ENCODE data around the gene ZNF664. TPM values are rescaled to one million over a fixed set of nuclear protein-coding genes. Genes with fewer than 3 reads are reported as not detected.

The ZNF664 gene
- total RNA-seq, 1 donor from 2014 or later: 134 TPM

DNA sequence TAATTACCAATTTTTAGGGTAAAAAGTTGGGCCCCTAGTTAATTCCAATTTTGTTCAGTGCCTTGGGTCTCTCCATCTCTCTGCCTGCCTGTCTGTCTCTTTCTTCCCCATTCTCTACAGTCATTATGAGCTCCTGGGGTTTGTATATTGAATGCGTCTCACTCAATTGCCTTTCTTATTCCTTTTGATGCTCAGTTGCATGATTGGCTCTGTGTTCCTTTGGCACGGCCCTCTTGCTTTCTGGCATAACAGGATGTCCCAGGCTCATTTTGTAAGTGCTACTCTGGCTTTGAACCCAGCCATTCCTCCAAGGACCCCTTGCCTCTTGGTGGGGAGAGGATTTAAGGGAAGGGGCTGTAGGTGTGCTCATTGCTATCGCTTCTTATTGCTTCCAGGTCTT is 35.6 kb downstream of the ZNF664 start:
- no peaks in the 10 kb centered on the region for H3K9me3 Mint-ChIP-seq (ENCODE audit: unreplicated experiment)
- H3K27me3 Mint-ChIP-seq (ENCODE audit: unreplicated experiment): no peaks in the 10 kb centered on the region
- no peak overlapping the region for H3K4me3 Mint-ChIP-seq (ENCODE audit: unreplicated experiment)
- TF ChIP-seq, protein P1, sequence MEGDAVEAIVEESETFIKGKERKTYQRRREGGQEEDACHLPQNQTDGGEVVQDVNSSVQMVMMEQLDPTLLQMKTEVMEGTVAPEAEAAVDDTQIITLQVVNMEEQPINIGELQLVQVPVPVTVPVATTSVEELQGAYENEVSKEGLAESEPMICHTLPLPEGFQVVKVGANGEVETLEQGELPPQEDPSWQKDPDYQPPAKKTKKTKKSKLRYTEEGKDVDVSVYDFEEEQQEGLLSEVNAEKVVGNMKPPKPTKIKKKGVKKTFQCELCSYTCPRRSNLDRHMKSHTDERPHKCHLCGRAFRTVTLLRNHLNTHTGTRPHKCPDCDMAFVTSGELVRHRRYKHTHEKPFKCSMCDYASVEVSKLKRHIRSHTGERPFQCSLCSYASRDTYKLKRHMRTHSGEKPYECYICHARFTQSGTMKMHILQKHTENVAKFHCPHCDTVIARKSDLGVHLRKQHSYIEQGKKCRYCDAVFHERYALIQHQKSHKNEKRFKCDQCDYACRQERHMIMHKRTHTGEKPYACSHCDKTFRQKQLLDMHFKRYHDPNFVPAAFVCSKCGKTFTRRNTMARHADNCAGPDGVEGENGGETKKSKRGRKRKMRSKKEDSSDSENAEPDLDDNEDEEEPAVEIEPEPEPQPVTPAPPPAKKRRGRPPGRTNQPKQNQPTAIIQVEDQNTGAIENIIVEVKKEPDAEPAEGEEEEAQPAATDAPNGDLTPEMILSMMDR (IDR thresholded peaks at IDR 0.05): no peak
- no peak for DNase-seq (ENCODE audit: extremely low spot score, unreplicated experiment)
- H3K4me1 Mint-ChIP-seq (ENCODE audit: unreplicated experiment): peaks cover 24% of the 10 kb centered on the region
- no peak overlapping the region for H3K27ac Mint-ChIP-seq (ENCODE audit: unreplicated experiment)
- H3K36me3 Mint-ChIP-seq (ENCODE audit: unreplicated experiment): peaks cover 51% of the 10 kb centered on the region

DNA sequence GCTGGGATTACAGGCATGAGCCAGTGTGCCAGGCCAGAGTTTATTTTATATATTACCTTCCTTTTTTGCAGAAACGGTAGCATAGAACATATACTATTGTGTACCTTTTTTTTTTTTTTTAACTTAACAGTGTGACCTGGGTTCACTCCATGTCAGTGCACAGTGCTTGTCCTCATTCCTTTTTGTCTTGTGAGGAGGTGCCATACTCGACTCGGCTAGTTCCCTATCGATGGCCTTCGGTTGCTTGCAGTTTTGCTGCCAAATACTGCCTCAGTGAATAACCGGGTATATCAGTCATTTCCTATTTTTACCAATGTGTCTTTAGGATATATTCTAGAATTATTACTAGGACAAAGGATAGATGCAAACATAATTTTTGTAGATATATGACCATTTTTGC is 36.8 kb downstream of the ZNF664 start:
- Mint-ChIP-seq H3K4me3 (ENCODE audit: unreplicated experiment) (no peak overlapping the region), H3K4me1 (ENCODE audit: unreplicated experiment) (peaks cover 24% of the 10 kb centered on the region), H3K27ac (ENCODE audit: unreplicated experiment) (no peak overlapping the region), H3K27me3 (ENCODE audit: unreplicated experiment) (no peaks in the 10 kb centered on the region), H3K9me3 (ENCODE audit: unreplicated experiment) (no peaks in the 10 kb centered on the region), H3K36me3 (ENCODE audit: unreplicated experiment) (peaks cover 60% of the 10 kb centered on the region)
- DNase-seq (ENCODE audit: extremely low spot score, unreplicated experiment): no peak
- TF ChIP-seq, protein P1 (IDR thresholded peaks at IDR 0.05): no peak

DNA sequence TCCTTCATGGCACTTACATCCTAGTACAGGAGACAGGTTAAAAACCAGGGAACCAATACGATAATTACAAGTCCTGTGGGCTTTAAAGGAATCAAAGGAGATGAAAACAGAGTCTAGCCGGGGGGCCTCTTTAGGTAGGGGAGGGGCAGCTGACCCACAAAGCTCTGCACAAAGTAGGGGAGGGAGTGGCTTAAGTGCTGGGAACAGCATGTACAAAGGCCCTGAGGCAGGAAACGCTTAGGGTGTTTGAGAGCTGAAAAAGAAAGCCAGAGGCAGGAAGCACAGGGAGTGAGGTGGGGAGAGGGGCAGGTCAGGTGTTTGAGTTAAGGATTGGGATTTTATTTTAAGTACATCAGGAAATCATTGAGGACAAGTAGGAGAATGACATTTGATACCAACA is 37.7 kb downstream of the ZNF664 start:
- DNase-seq (ENCODE audit: extremely low spot score, unreplicated experiment): no peak
- H3K27ac Mint-ChIP-seq (ENCODE audit: unreplicated experiment): no peak overlapping the region
- TF ChIP-seq, protein P1 (IDR thresholded peaks at IDR 0.05): no peak
- no peaks in the 10 kb centered on the region for H3K27me3 Mint-ChIP-seq (ENCODE audit: unreplicated experiment)
- peaks cover 65% of the 10 kb centered on the region for H3K36me3 Mint-ChIP-seq (ENCODE audit: unreplicated experiment)
- H3K4me1 Mint-ChIP-seq (ENCODE audit: unreplicated experiment): peaks cover 24% of the 10 kb centered on the region
- H3K4me3 Mint-ChIP-seq (ENCODE audit: unreplicated experiment): no peak overlapping the region
- H3K9me3 Mint-ChIP-seq (ENCODE audit: unreplicated experiment): no peaks in the 10 kb centered on the region

DNA sequence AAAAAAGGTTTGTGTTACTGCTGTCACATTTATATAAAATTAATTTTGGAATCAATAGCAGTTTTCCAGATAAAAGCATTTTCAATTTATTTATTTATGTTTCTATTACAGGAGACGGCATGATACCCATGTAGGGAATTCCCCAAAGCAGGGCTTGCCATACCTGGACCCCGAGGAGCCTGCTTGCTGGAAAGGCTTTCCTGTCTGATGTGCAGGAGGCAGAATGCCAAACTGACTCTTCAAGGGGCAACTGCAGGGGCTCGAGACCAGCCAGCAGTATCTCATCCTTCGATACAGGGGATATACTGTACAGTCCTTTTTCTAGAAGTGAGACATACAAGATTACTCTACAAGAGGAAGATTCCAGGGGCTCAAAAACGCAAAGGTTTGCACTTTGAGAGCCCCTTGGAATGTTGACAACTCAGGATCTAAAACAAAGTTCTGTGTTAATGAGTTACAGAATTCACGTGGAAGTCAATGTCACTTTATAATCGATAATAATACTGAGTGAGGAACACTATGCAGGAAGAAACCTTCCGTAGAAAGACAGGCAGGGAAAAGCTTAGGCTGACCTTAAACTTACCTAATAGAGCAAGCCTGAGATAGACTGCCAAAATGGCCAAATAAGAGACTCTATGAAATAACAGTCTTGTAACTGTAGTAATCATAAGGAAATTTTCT is 38.6 kb downstream of the ZNF664 start:
- peaks cover 20% of the 10 kb centered on the region for H3K4me1 Mint-ChIP-seq (ENCODE audit: unreplicated experiment)
- no peaks in the 10 kb centered on the region for H3K9me3 Mint-ChIP-seq (ENCODE audit: unreplicated experiment)
- no peak for DNase-seq (ENCODE audit: extremely low spot score, unreplicated experiment)
- H3K36me3 Mint-ChIP-seq (ENCODE audit: unreplicated experiment): peaks cover 59% of the 10 kb centered on the region
- H3K27ac Mint-ChIP-seq (ENCODE audit: unreplicated experiment): no peak overlapping the region
- TF ChIP-seq, protein P1 (IDR thresholded peaks at IDR 0.05): no peak
- H3K27me3 Mint-ChIP-seq (ENCODE audit: unreplicated experiment): no peaks in the 10 kb centered on the region
- no peak overlapping the region for H3K4me3 Mint-ChIP-seq (ENCODE audit: unreplicated experiment)

DNA sequence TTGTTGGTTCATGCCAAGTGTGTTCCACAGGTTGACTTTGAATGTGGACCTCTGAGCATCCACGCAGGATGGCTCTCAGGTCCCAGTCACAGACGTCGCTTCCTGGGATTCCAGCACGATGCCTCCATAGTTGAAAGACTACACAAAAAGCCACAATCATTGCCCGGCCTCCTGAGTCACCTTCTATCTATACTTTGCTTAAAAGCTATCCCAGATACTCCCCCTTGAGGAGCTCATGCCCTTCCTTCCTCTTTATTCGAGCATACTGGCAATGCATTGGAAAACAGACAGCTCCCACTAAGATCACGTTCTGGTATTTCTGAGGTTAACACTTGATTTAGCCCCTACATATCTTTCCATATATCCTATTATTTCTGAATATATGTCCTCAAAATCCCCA is 40.1 kb downstream of the ZNF664 start:
- Mint-ChIP-seq H3K9me3 (ENCODE audit: unreplicated experiment) (no peaks in the 10 kb centered on the region), H3K4me3 (ENCODE audit: unreplicated experiment) (no peak overlapping the region), H3K36me3 (ENCODE audit: unreplicated experiment) (peaks cover 51% of the 10 kb centered on the region), H3K4me1 (ENCODE audit: unreplicated experiment) (peaks cover 5% of the 10 kb centered on the region), H3K27me3 (ENCODE audit: unreplicated experiment) (no peaks in the 10 kb centered on the region), H3K27ac (ENCODE audit: unreplicated experiment) (no peak overlapping the region)
- no peak for DNase-seq (ENCODE audit: extremely low spot score, unreplicated experiment)
- TF ChIP-seq, protein P1 (IDR thresholded peaks at IDR 0.05): no peak

All from osteocyte (in vitro differentiated cells).